HepG2 (cell line): ENCODE measurements around the gene DENND4A. TPM values are rescaled to one million over a fixed set of nuclear protein-coding genes. Genes with fewer than 3 reads are reported as not detected.

Source experiments
- ATAC-seq: fragments of 200-7000 bp; cut with Tn5 transposase; 3 replicates; pipeline ENCODE4 v1.9.1; 2020; ENCODE audit warnings: mild to moderate bottlenecking, moderate library complexity
- BruUV-seq: library from RNA; stranded (reverse); fragments of 400-500 nt; replicated peaks from 2 replicates; lab custom pipeline; 2021; lab: Mats Ljungman, UMichigan
- CTCF ChIA-PET: fragments of 300-600 bp; formaldehyde crosslinking; extraction: SDS; loops from one replicate; lab custom pipeline; 2021; ENCODE audit warnings: low total read pairs, inconsistent platforms, low intra/inter-chr PET ratio; lab: Yijun Ruan, JAX
- POLR2A ChIA-PET: fragments of 350-600 bp; sonication (Branson Sonifier 250); formaldehyde crosslinking; loops from one replicate; lab custom pipeline; 2020; ENCODE audit warnings: antibody characterized with exemption, inconsistent platforms; lab: Yijun Ruan, JAX
- DNase-seq: peaks from one replicate; pipeline ENCODE4 v3.0.0-alpha.2; 2015; ENCODE audit warnings: low spot score
- FAIRE-seq: peaks from 3 replicates; lab custom pipeline; 2011; peaks lifted over from hg19 to GRCh38; lab: Jason Lieb, UNC
- H2AFZ ChIP-seq: one replicate; pipeline ENCODE4 v1.6.1; 2011; ENCODE audit warnings: low read length, inconsistent platforms
- H3K27ac ChIP-seq: fragments of 300-600 bp; 3 replicates; pipeline ENCODE4 v1.8.0; 2011; ENCODE audit warnings: mixed run types, mild to moderate bottlenecking, mixed read lengths, low read length, inconsistent platforms; ENCODE audit not compliant: insufficient read depth; ENCODE audit errors: extremely low read length
- H3K27me3 ChIP-seq, 2 experiments: fragments of 200-600 bp in 1 of 2; 2 replicates in 1 of 2; 3 replicates in 1 of 2; pipeline versions ENCODE4 v1.6.0 to v1.8.0; 2011; ENCODE audit warnings: low read length in 2 of 2, mild to moderate bottlenecking in 2 of 2, moderate library complexity in 2 of 2, inconsistent platforms in 1 of 2; ENCODE audit not compliant: insufficient read depth in 2 of 2, control insufficient read depth in 1 of 2
- H3K36me3 ChIP-seq, 2 experiments: fragments of 200-600 bp in 1 of 2; replicated peaks in 1 of 2; 2 replicates in 1 of 2; 3 replicates in 1 of 2; pipeline versions ENCODE4 v1.5.1 to v1.8.0; 2011; ENCODE audit warnings: low read length in 2 of 2, inconsistent platforms in 1 of 2; ENCODE audit not compliant: insufficient read depth in 2 of 2, control insufficient read depth in 1 of 2
- H3K4me1 ChIP-seq: 2 replicates; pipeline ENCODE4 v1.5.1; 2012; ENCODE audit warnings: low read length, inconsistent platforms; ENCODE audit not compliant: insufficient read depth
- H3K4me2 ChIP-seq: 2 replicates; pipeline ENCODE4 v1.6.0; 2011; ENCODE audit warnings: low read depth, low read length, inconsistent platforms
- H3K4me3 ChIP-seq, 3 experiments: fragments of 200-600 bp in 1 of 3; sonication (generic), shearing (Covaris generic) in 1 of 3; replicated peaks in 1 of 3; 2 replicates each; pipeline ENCODE4 v1.5.1; 2011 to 2016; ENCODE audit warnings: low read length in 3 of 3, inconsistent platforms in 2 of 3, low read depth in 2 of 3, mild to moderate bottlenecking in 2 of 3, control low read depth in 1 of 3, mixed read lengths in 1 of 3; ENCODE audit not compliant: insufficient read depth in 1 of 3
- H3K79me2 ChIP-seq: one replicate; pipeline ENCODE4 v1.6.1; 2011; ENCODE audit warnings: low read length, inconsistent platforms; ENCODE audit not compliant: insufficient read depth
- H3K9ac ChIP-seq: 2 replicates; pipeline ENCODE4 v1.6.0; 2011; ENCODE audit warnings: mild to moderate bottlenecking, low read depth, low read length, inconsistent platforms; ENCODE audit not compliant: insufficient read depth
- H3K9me3 ChIP-seq: 2 replicates; pipeline ENCODE4 v1.5.1; 2012; ENCODE audit warnings: mild to moderate bottlenecking, low read length
- H4K20me1 ChIP-seq: 2 replicates; pipeline ENCODE4 v1.6.0; 2011; ENCODE audit warnings: inconsistent platforms, mild to moderate bottlenecking, low read length, moderate library complexity; ENCODE audit not compliant: insufficient read depth
- DNMT3B ChIP-seq: conservative IDR thresholded peaks from 2 replicates; pipeline ENCODE4 v1.6.1; 2016; ENCODE audit warnings: missing biosample characterization, control low read depth
- FOXA3 ChIP-seq: IDR thresholded peaks from 2 replicates; pipeline ENCODE4 v1.6.1; 2016; ENCODE audit warnings: missing genetic modification reagents, missing compliant biosample characterization
- HOXA9 ChIP-seq: sonication (generic); formaldehyde crosslinking; IDR thresholded peaks from 2 replicates; pipeline ENCODE4 v1.8.1; 2022; ENCODE audit warnings: missing genetic modification reagents, mild to moderate bottlenecking, moderate library complexity, borderline replicate concordance
- KAT8 ChIP-seq: IDR thresholded peaks from 2 replicates; pipeline ENCODE4 v1.6.1; 2016; ENCODE audit warnings: missing genetic modification reagents, missing compliant biosample characterization
- KLF15 ChIP-seq: sonication (generic); formaldehyde crosslinking; IDR thresholded peaks from 2 replicates; pipeline ENCODE4 v1.8.1; 2023; ENCODE audit warnings: borderline replicate concordance, mild to moderate bottlenecking, inconsistent platforms, missing genetic modification reagents, mixed read lengths
- MXD3 ChIP-seq: IDR thresholded peaks from 2 replicates; pipeline ENCODE4 v1.6.1; 2016; ENCODE audit warnings: mild to moderate bottlenecking, missing biosample characterization, missing genetic modification reagents
- NRL ChIP-seq: sonication (generic); formaldehyde crosslinking; IDR thresholded peaks from 2 replicates; pipeline ENCODE4 v1.5.0; 2020; ENCODE audit warnings: missing genetic modification reagents, mild to moderate bottlenecking, moderate library complexity, borderline replicate concordance
- SRSF4 ChIP-seq: fragments of 200-400 bp; formaldehyde crosslinking; IDR thresholded peaks from one replicate; pipeline ENCODE4 v1.6.1; 2018; ENCODE audit warnings: mild to moderate bottlenecking, low read depth, low read length, moderate library complexity; ENCODE audit not compliant: poor library complexity, severe bottlenecking
- THAP9 ChIP-seq: sonication (generic); formaldehyde crosslinking; IDR thresholded peaks from 2 replicates; pipeline ENCODE4; 2020; ENCODE audit warnings: missing genetic modification reagents, mild to moderate bottlenecking, borderline replicate concordance
- ZC3H4 ChIP-seq: sonication (generic); formaldehyde crosslinking; IDR thresholded peaks from 2 replicates; pipeline ENCODE4 v1.4.0; 2020; ENCODE audit warnings: missing genetic modification reagents, borderline replicate concordance
- ZMYM3 ChIP-seq: sonication (generic); formaldehyde crosslinking; IDR thresholded peaks from 2 replicates; pipeline ENCODE4 v1.5.1; 2020; ENCODE audit warnings: mild to moderate bottlenecking, missing genetic modification reagents
- ZNF101 ChIP-seq: sonication (generic); formaldehyde crosslinking; IDR thresholded peaks from 2 replicates; pipeline ENCODE4 v1.4.0; 2020; ENCODE audit warnings: mild to moderate bottlenecking, low read depth, missing genetic modification reagents, borderline replicate concordance
- ZNF589 ChIP-seq: sonication (generic); formaldehyde crosslinking; conservative IDR thresholded peaks from 2 replicates; pipeline ENCODE4 v1.8.0; 2022; ENCODE audit warnings: mild to moderate bottlenecking, moderate library complexity, missing genetic modification reagents
- ZNF629 ChIP-seq: sonication (generic); formaldehyde crosslinking; conservative IDR thresholded peaks from 2 replicates; pipeline ENCODE4 v1.5.0; 2020; ENCODE audit warnings: missing genetic modification reagents
- ZNF839 ChIP-seq: sonication (generic); formaldehyde crosslinking; IDR thresholded peaks from 2 replicates; pipeline ENCODE4 v1.4.0; 2020; ENCODE audit warnings: missing genetic modification reagents, mild to moderate bottlenecking, borderline replicate concordance
- ZNF878 ChIP-seq: sonication (generic); formaldehyde crosslinking; IDR thresholded peaks from 2 replicates; pipeline ENCODE4 v1.8.1; 2023; ENCODE audit warnings: mild to moderate bottlenecking, missing genetic modification reagents, moderate library complexity
- WGBS: methylation state at CpG from one replicate; pipeline ENCODE4 v1.1.6; 2017; ENCODE audit warnings: low lambda C conversion rate; 5-methylcytosine and 5-hydroxymethylcytosine counted together
- in situ Hi-C: cut with HindIII; loops from 2 replicates; pipeline ENCODE4 v1.10.0; 2017; ENCODE audit warnings: low pct_unique_long_range_greater_than_20kb; ENCODE audit not compliant: extremely low pct_ligation_motif_present
- intact Hi-C: fragments of 100-400 bp; cut with micrococcal nuclease; formaldehyde crosslinking; loops from one replicate; pipeline ENCODE4 v1.10.0; 2022; ENCODE audit not compliant: unreplicated experiment
- polyA plus RNA-seq, 8 experiments: library from polyadenylated mRNA; depleted of rRNA in 3 of 8; stranded (reverse) in 7 of 8; unstranded in 1 of 8; fragments of >200 nt; fragmentation: Illumina TruSeq in 4 of 8; extraction: Trizol in 4 of 8; gene quantifications; 2 replicates each; pipeline versions ENCODE4 v1.2.1 to v1.2.3, GENCODE V29; 2011 to 2016; ENCODE audit warnings: low read depth in 4 of 8, missing spikeins in 1 of 8, mixed read lengths in 1 of 8; ENCODE audit not compliant: insufficient read depth in 1 of 8
- total RNA-seq, 5 experiments: library from RNA; depleted of rRNA; stranded (reverse); fragments of >200 nt; fragmentation: Illumina TruSeq; extraction: Trizol; gene quantifications; 2 replicates each; pipeline ENCODE4 v1.2.3, GENCODE V29; 2016; ENCODE audit warnings: low read depth in 1 of 5

The DENND4A gene
- total and polyA plus RNA-seq, 2 of the 13 experiments (the other 11 are each of a cell fraction or from before 2014, with no cell fraction given) = 13.2 to 18.6 TPM

- DNase-seq = no peak
- no peak for TF ChIP-seq ZNF101
- no peak for TF ChIP-seq ZC3H4
- FAIRE-seq = no peak
- Histone ChIP-seq H2AFZ (no peak overlapping the region), H4K20me1 (no peaks in the 10 kb centered on the region), H3K4me3 (no peak overlapping the region), H3K9ac (no peak overlapping the region), H3K79me2 (no peaks in the 10 kb centered on the region), H3K27ac (no peak overlapping the region), H3K27me3 (no peaks in the 10 kb centered on the region), H3K4me1 (peaks cover 7% of the 10 kb centered on the region; the same call in 1 of the 2 replicates), H3K4me2 (no peak overlapping the region), H3K9me3 (no peaks in the 10 kb centered on the region), H3K36me3 (no peaks in the 10 kb centered on the region)
- ChIA-PET CTCF (no interaction called here), POLR2A (interaction anchor here (1.1 to 2.0 kb wide), 2 partner anchors 12 to 20 kb away, joined by 3 to 5 read pairs; no protein-coding TSS in a partner anchor)
- 100% methylated on average over 1 of the region's 1 CpG for WGBS
- BruUV-seq = no TSS peak
- ATAC-seq = no peak
- in situ Hi-C loops (no loop called here), intact Hi-C loops (no loop called here)
Measured at GRCh38 chr15:65812916-65813315, 20.8 kb upstream of the DENND4A start.

- in situ Hi-C loops = no loop called here
- POLR2A ChIA-PET = interaction anchor here (0.9 to 2.0 kb wide), 3 partner anchors 12 to 21 kb away, joined by 3 to 5 read pairs (median 3); no protein-coding TSS in a partner anchor
- FAIRE-seq = no peak
- TF ChIP-seq KLF15 (no peak), KAT8 (CRISPR knock-in tag) (no peak), SRSF4 (no peak), ZNF629 (CRISPR knock-in tag) (no peak), THAP9 (CRISPR knock-in tag) (no peak), ZNF878 (no peak), FOXA3 (CRISPR knock-in tag) (no peak), NRL (CRISPR knock-in tag) (no peak), MXD3 (CRISPR knock-in tag) (no peak), ZNF839 (CRISPR knock-in tag) (no peak), HOXA9 (no peak), ZMYM3 (no peak), ZNF589 (CRISPR knock-in tag) (no peak), DNMT3B (CRISPR knock-in tag) (no peak)
Measured at GRCh38 chr15:65812467-65812866, 20.4 kb upstream of the DENND4A start.

More at GRCh38 chr15:65812467-65812866, 20.4 kb upstream of the DENND4A start:
- H3K27ac ChIP-seq = no peak overlapping the region
- H3K9me3 ChIP-seq = no peaks in the 10 kb centered on the region
- no peak for DNase-seq
- CTCF ChIA-PET = no interaction called here
- H3K27me3 ChIP-seq = no peaks in the 10 kb centered on the region
- whole genome bisulfite sequencing = 41% methylated on average over 3 of the region's 3 CpGs
- ATAC-seq = no peak
- no peak overlapping the region for H3K4me2 ChIP-seq
- no peaks in the 10 kb centered on the region for H3K36me3 ChIP-seq
- no peaks in the 10 kb centered on the region for H4K20me1 ChIP-seq
- BruUV-seq = no TSS peak
- H3K9ac ChIP-seq = no peak overlapping the region
- H3K4me1 ChIP-seq = peaks cover 7% of the 10 kb centered on the region; the same call in 1 of the 2 replicates
- intact Hi-C loops = no loop called here
- no peak overlapping the region for H2AFZ ChIP-seq
- H3K4me3 ChIP-seq = no peak overlapping the region
- H3K79me2 ChIP-seq = no peaks in the 10 kb centered on the region
